T-helper 17 cell (primary cell): ENCODE results near the gene GFRA1. TPM values are rescaled to one million over a fixed set of nuclear protein-coding genes. Genes with fewer than 3 reads are reported as not detected.
"Not testable (repeated sequence)": the region's sequence is repeated elsewhere in the genome, so short reads cannot be mapped to it uniquely, and the experiment has no call there.

ENCODE experiments used
- ATAC-seq: fragments of 150-1000 bp; cut with Tn5 transposase; 2 replicates; pipeline ENCODE4 v1.10.0; 2021; ENCODE audit warnings: mild to moderate bottlenecking, moderate library complexity
- DNase-seq, 3 donors: peaks; one replicate each; pipeline versions ENCODE4 v3.0.0 to v3.0.0-alpha.2; 2020 to 2021
- H3K9me3 ChIP-seq: one replicate; pipeline ENCODE4 v1.7.0; 2013; ENCODE audit warnings: low read length, mild to moderate bottlenecking; ENCODE audit not compliant: control insufficient read depth, poor library complexity, severe bottlenecking
- H3K27ac Mint-ChIP-seq: one replicate; pipeline ENCODE4 v1.8.0; 2022; ENCODE audit warnings: mild to moderate bottlenecking, moderate library complexity, mixed read lengths
- H3K27me3 Mint-ChIP-seq: one replicate; pipeline ENCODE4 v1.8.0; 2022; ENCODE audit warnings: mixed read lengths
- H3K36me3 Mint-ChIP-seq: one replicate; pipeline ENCODE4 v1.8.0; 2022; ENCODE audit warnings: low read depth, mixed read lengths
- H3K4me1 Mint-ChIP-seq: one replicate; pipeline ENCODE4 v1.8.0; 2022; ENCODE audit warnings: mild to moderate bottlenecking, mixed read lengths
- H3K4me3 Mint-ChIP-seq: one replicate; pipeline ENCODE4 v1.8.0; 2022; ENCODE audit warnings: mild to moderate bottlenecking, moderate library complexity, mixed read lengths
- total RNA-seq, 4 donors: library from RNA in 2 of 4; stranded (reverse) in 2 of 4; gene quantifications; one replicate each; pipeline ENCODE4 v1.2.3 and lab custom pipeline; 2022 to 2026

GFRA1 gene
- total RNA-seq, 2 donors from 2014 or later: not detected

DNA sequence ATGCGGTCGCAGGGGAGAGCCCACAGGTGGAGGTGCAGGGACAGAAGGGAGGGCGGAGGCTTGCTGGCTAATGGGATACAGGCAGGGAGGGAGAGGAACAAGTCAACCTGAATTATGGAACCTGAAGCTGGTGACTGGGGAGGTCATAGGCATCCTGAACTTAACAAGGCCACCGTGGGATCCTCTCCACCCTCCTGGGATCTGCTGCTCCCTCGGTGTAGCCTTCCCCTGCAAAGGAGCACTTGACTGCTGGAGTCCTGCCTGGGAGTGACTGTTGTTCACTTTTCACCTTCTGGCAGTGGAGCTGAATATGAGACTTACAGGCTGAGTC is 223.1 kb downstream of the GFRA1 start:
- no peaks in the 10 kb centered on the region for H3K27me3 Mint-ChIP-seq
- DNase-seq (no peak), ATAC-seq (no peak)
- H3K4me1 Mint-ChIP-seq: no peaks in the 10 kb centered on the region
- no peaks in the 10 kb centered on the region for H3K36me3 Mint-ChIP-seq
- no peak overlapping the region for H3K27ac Mint-ChIP-seq
- H3K4me3 Mint-ChIP-seq: no peak overlapping the region
- no peaks in the 10 kb centered on the region for H3K9me3 ChIP-seq

DNA sequence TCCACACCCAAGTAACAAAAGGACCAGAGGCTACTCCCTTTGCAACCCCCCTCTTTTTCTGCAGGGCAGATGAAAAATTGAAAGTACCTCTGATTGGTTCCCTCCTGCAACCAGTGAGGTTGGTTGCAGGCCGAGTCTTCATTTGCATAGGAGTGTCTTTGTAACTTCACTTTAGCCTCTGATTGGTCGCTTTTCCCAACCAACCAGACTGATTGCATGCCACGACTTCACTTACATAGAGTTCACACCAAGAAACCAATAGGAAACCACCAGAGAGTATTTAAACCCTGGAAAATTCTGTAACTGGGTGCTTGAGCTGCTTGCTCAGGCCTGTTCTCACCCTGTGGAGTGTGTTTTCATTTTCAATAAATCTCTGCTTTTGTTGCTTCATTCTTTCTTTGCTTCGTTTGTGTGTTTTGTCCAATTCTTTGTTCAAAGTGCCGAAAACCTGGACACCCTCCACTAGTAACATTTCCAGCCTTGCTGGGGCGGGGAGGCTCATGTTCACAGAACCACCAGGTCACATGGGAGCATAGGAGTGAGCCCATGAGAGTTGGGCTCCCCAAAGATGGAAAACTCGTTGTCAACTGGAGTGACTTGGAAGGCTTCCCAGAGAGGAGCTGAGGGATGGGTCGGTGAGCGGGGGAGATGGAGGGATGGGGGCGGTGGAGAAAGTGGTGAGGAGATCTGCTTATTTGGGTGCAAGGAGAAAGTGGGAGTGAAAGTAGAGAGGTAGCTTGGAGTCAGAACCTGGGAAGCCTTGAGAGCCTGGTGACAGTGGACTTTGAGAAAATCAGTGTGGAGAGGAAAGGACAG is 223.6 kb downstream of the GFRA1 start:
- Mint-ChIP-seq H3K4me1 (no peaks in the 10 kb centered on the region), H3K27ac (no peak overlapping the region), H3K36me3 (no peaks in the 10 kb centered on the region), H3K4me3 (no peak overlapping the region), H3K27me3 (no peaks in the 10 kb centered on the region)
- H3K9me3 ChIP-seq: no peaks in the 10 kb centered on the region
- ATAC-seq: no peak
- DNase-seq: no peak

DNA sequence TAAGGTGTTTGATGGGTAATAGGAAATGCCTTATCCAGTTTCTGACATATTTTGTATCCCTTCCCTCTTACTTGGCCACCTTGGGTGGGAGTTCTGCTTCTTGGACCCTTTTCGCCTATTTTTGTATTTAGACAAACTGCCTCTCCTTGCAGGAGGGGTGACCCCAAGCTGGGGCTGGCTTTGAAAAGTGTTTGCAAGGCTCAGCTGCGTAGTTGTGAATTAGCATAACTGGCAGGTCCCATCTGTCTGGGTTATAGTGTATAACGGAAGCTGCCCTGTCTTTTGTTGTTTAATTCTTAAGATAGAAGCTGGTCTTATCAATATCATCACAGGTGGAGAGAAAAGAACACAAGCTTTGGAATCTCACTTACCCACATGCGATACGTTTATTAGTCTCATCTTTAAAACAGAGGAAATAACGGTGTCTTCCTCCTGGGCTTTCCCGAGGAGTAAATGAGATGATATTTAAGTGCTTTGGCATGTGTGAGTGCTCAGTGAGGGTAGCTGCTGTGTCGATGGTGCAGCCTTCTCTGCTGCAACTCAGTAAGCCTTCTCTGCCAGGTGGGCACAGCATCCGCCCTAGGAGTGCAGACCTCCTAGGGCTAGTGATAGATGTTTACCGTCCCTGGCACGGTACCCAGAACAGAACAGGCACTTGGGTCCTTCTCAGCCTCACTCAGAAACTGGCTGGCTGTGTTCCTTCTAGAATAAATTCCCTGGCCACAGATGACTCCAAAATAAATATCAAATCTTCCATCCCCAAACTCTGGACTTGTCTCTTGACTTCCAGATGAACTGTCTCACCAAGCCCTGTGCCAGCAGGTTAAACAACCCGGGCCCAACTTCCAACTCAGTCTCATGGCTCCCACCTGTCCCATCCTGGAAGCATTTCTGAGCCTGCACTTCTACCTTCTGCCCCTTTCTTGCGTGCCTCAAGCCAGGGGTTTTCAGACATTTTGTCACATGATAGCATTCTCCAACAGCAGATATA is 227.3 kb downstream of the GFRA1 start:
- Mint-ChIP-seq H3K36me3 (no peaks in the 10 kb centered on the region), H3K27me3 (no peaks in the 10 kb centered on the region), H3K4me3 (no peak overlapping the region), H3K27ac (no peak overlapping the region), H3K4me1 (no peaks in the 10 kb centered on the region)
- no peak for DNase-seq
- ATAC-seq: no peak
- no peaks in the 10 kb centered on the region for H3K9me3 ChIP-seq

DNA sequence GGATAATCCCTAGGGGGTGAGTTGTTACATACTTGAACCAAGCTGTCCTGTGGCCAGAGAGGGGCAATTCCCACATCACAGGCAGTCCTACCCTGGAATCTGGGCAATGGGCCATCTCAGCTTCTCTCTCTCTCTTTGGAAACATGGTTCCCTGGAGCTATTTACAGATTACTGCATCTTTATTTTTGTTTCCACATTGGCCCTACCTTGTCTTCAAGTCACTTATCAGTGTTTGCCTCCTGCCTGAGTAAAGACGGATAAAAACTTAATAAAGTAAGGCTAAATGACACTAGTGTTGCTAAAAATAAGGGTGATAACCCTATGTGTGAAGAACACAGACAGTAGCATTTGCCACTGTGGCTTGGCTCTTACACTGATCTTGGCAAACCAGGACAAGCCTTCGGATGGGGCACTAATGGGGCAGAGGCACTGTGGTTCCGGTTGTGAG is 228.2 kb downstream of the GFRA1 start:
- Mint-ChIP-seq H3K4me1 (no peaks in the 10 kb centered on the region), H3K27ac (no peak overlapping the region), H3K27me3 (no peaks in the 10 kb centered on the region), H3K36me3 (no peaks in the 10 kb centered on the region), H3K4me3 (no peak overlapping the region)
- no peaks in the 10 kb centered on the region for H3K9me3 ChIP-seq
- no peak for ATAC-seq
- DNase-seq: no peak

DNA sequence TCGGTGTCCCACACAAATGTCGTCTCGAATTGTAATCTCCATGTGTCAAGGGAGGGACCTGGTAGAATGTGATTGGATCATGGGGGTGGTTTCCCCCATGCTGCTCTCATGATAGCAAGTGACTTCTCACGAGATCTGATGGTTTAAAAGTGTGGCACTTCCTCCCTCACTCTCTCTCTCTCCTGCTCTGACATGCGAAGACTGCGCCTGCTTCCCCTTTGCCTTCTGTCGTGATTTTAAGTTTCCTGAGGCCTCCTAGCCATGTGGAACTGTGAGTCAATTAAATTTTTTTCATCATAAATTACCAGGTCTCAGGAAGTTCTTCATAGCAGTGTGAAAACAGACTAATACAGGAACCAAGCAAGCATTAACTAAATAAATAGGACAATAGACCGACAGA is 229.1 kb downstream of the GFRA1 start:
- H3K27me3 Mint-ChIP-seq: no peaks in the 10 kb centered on the region
- H3K4me1 Mint-ChIP-seq: no peaks in the 10 kb centered on the region
- H3K27ac Mint-ChIP-seq: no peak overlapping the region
- H3K36me3 Mint-ChIP-seq: no peaks in the 10 kb centered on the region
- no peaks in the 10 kb centered on the region for H3K9me3 ChIP-seq
- H3K4me3 Mint-ChIP-seq: no peak overlapping the region
- ATAC-seq (no peak), DNase-seq (no peak)

DNA sequence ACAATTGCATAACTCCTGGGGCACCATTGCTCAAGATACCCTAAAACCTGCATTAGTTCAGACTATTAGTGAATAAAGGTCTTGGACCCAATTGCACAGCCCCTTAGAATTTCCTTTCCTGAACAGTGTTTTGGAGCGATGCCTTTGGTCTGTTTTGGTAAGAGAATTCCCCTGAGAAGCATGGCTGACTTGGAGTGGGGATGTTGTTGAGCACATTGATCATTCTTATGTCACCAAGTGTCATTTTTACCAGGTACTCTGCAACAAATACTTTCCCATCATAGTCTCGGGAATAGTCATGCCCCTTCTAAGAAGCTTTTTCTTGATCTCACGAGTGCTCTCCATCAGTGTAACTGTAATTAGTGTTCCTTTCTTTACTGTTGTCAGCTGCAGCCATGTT is 229.7 kb downstream of the GFRA1 start:
- H3K27ac Mint-ChIP-seq: no peak overlapping the region
- no peaks in the 10 kb centered on the region for H3K36me3 Mint-ChIP-seq
- ATAC-seq (no peak), DNase-seq (no peak)
- no peaks in the 10 kb centered on the region for H3K9me3 ChIP-seq
- H3K4me3 Mint-ChIP-seq: no peak overlapping the region
- H3K27me3 Mint-ChIP-seq: no peaks in the 10 kb centered on the region
- H3K4me1 Mint-ChIP-seq: no peaks in the 10 kb centered on the region

DNA sequence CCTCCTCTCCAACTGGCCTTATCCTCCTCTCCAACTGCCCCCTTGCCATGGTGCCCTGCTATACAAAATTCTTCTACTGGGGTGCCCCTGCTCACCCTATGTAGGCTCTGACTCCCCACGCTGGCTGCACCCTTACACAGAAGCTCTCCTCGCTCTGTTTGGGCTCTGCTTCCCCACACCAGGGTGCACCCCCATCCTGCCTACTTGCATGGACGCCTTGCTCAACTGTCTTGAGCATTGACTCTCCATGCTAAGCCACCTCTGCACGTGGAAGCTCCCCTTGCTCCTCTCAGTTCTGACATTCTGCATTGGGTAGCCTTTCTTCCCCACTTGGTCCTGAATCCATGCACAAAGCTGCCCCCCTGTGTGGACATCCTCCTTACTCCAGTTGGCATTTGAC is 231.1 kb downstream of the GFRA1 start:
- DNase-seq (no peak), ATAC-seq (no peak)
- no peaks in the 10 kb centered on the region for H3K27me3 Mint-ChIP-seq
- H3K27ac Mint-ChIP-seq: no peak overlapping the region
- H3K36me3 Mint-ChIP-seq: no peaks in the 10 kb centered on the region
- H3K4me1 Mint-ChIP-seq: no peaks in the 10 kb centered on the region
- H3K4me3 Mint-ChIP-seq: no peak overlapping the region
- H3K9me3 ChIP-seq: no peaks in the 10 kb centered on the region

DNA sequence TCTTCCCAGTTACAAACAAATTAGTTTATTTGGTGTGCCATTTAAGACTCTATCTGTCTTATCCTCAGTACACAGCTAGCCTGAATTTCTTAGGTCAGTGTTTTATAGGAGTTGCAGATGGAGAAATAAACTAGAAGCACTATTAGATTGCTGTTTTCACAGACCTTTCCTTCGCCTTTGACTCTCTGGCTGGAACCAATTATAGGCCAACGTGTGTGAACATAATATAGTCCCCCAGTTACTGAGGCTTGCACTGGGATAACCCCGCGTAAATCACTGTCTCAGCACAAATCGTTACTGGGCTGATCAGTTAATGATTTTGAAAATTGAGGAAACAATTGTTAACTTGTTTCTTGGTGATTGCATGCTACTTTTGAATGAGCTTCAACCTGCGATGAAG is 233.4 kb downstream of the GFRA1 start:
- H3K27me3 Mint-ChIP-seq: no peaks in the 10 kb centered on the region
- no peaks in the 10 kb centered on the region for H3K9me3 ChIP-seq
- no peaks in the 10 kb centered on the region for H3K36me3 Mint-ChIP-seq
- no peaks in the 10 kb centered on the region for H3K4me1 Mint-ChIP-seq
- DNase-seq (no peak), ATAC-seq (no peak)
- no peak overlapping the region for H3K4me3 Mint-ChIP-seq
- no peak overlapping the region for H3K27ac Mint-ChIP-seq

DNA sequence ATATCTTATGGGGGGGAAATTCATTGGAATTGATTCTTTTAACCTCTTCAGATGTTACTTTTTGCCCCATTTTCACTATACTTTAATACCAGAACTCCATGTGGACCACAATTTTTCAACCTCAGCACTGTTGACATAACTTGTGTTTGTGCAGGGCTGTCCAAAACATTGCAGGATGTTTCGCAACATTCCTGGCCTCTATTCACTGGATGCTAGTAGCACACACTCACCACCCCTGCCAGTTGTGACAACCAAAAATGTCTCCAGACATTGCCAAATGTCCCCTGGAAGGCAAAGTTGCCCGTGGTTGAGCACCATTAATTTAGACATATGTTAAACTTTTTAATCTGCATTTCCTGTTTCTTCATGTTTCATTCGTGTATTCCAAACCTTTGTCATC is 234.7 kb downstream of the GFRA1 start:
- Mint-ChIP-seq H3K27me3 (no peaks in the 10 kb centered on the region), H3K4me3 (no peak overlapping the region), H3K4me1 (no peaks in the 10 kb centered on the region), H3K27ac (no peak overlapping the region), H3K36me3 (no peaks in the 10 kb centered on the region)
- no peak for ATAC-seq
- no peak for DNase-seq
- no peaks in the 10 kb centered on the region for H3K9me3 ChIP-seq

DNA sequence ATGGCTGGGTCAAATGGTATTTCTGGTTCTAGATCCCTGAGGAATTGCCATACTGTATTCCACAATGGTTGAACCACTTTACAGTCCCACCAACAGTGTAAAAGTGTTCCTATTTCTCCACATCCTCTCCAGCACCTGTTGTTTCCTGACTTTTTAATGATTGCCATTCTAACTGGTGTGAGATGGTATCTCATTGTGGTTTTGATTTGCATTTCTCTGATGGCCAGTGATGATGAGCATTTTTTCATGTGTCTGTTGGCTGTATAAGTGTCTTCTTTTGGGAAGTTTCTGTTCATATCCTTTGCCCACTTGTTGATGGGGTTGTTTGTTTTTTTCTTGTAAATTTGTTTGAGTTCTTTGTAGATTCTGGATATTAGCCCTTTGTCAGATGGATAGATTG is 237.6 kb downstream of the GFRA1 start:
- not testable (repeated sequence) for DNase-seq, H3K4me1 Mint-ChIP-seq, H3K27ac Mint-ChIP-seq, ATAC-seq, H3K9me3 ChIP-seq, H3K4me3 Mint-ChIP-seq, H3K36me3 Mint-ChIP-seq, H3K27me3 Mint-ChIP-seq

DNA sequence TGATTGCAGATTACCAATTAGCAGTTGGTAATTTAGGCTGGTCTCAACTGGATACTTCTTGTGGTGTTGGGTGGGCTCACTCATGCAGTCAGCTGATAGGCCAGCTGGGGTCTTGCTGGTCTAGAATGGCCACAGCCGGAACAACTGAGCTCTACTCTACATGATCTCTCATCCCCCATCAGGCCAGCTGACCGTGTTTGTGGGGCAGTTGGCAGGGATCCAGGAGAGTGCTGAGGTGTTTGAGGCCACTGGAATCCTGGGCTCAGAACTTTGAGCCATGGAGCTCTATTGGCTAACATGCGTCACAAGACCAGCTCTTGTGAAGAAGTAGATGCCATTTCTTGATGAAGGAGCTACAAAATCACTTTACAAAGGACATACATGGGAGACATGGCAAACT is 242.4 kb downstream of the GFRA1 start:
- no peak overlapping the region for H3K4me3 Mint-ChIP-seq

DNA sequence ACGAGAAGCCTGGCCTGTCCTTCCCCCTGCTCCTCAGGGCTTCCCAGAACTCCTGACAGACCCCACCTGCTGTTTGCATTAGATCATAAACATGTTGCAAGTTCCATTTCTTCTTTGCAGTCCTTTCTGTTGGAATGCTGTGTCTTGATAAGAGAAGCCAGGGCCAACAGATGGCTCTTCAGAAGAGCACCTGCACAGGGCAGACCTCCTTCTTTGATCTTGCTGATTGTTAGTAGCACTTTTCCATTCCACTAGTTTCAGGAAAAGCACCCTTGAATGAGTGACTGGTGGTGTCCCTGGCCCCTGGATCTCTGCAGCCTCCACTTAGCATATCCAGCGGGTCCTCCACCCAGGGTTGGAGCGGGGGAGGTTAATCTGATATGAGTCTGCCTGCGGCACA is 243.2 kb downstream of the GFRA1 start:
- no peak overlapping the region for H3K27ac Mint-ChIP-seq
- no peak overlapping the region for H3K4me3 Mint-ChIP-seq
- no peaks in the 10 kb centered on the region for H3K27me3 Mint-ChIP-seq
- DNase-seq (no peak), ATAC-seq (no peak)
- no peaks in the 10 kb centered on the region for H3K36me3 Mint-ChIP-seq
- no peaks in the 10 kb centered on the region for H3K9me3 ChIP-seq
- no peaks in the 10 kb centered on the region for H3K4me1 Mint-ChIP-seq

More for the DNA sequence above, 242.4 kb downstream of the GFRA1 start:
- no peak for ATAC-seq
- H3K27ac Mint-ChIP-seq: no peak overlapping the region
- no peak for DNase-seq
- no peaks in the 10 kb centered on the region for H3K9me3 ChIP-seq
- H3K27me3 Mint-ChIP-seq: no peaks in the 10 kb centered on the region
- H3K36me3 Mint-ChIP-seq: no peaks in the 10 kb centered on the region
- H3K4me1 Mint-ChIP-seq: no peaks in the 10 kb centered on the region

DNA sequence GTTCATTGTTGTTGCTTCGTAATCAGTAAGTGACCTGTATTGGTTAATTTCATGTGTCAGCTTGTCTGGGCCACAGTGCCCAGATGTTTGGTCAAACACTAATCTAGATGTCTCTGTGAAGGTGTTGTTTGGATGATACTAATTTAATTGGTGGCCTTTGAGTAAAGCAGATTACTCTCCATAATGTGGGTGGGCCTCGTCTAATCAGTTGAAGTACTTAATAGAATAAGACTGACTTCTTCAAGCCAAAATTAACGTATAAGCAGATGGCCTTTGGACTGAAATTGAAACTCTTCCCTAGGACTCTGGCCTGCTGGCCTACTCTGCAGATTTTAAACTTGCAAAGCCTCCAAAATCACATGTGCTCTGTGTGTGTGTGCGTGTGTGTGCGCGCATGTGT is 245.7 kb downstream of the GFRA1 start:
- ATAC-seq (no peak), DNase-seq (no peak)
- Mint-ChIP-seq H3K27ac (no peak overlapping the region), H3K27me3 (no peaks in the 10 kb centered on the region), H3K4me3 (no peak overlapping the region), H3K4me1 (no peaks in the 10 kb centered on the region), H3K36me3 (no peaks in the 10 kb centered on the region)
- no peaks in the 10 kb centered on the region for H3K9me3 ChIP-seq
